Body of pancreas (tissue), 4 donors: Measurements from ENCODE around the gene HSD17B7. TPM values are rescaled to one million over a fixed set of nuclear protein-coding genes. Genes with fewer than 3 reads are reported as not detected.

Experiments used
- ATAC-seq: fragments of 150-250 bp; one replicate; pipeline ENCODE4 v1.9.1; 2016
- DNase-seq, 4 donors: peaks; one replicate each; pipeline ENCODE4 v3.0.0-alpha.2; 2019
- H3K27ac ChIP-seq, 4 donors: fragments of 200-600 bp; sonication (generic); 1 replicate in 3 of 4; 2 replicates in 1 of 4; pipeline versions ENCODE4 v1.5.1 to v1.6.1; 2016 to 2019; ENCODE audit warnings: mild to moderate bottlenecking in 1 of 4, mixed read lengths in 1 of 4, moderate library complexity in 1 of 4
- H3K27me3 ChIP-seq, 2 donors: fragments of 200-600 bp; sonication (generic); one replicate each; pipeline ENCODE4 v1.6.0; 2016; ENCODE audit warnings: mild to moderate bottlenecking in 1 of 2
- H3K36me3 ChIP-seq, 2 donors: fragments of 200-600 bp; sonication (generic); replicated peaks in 1 of 2; 2 replicates each; pipeline ENCODE4 v1.5.1; 2016; ENCODE audit warnings: low read depth in 2 of 2; ENCODE audit not compliant: insufficient read depth in 1 of 2
- H3K4me1 ChIP-seq: fragments of 200-600 bp; sonication (generic); one replicate; pipeline ENCODE4 v1.6.0; 2016
- H3K4me3 ChIP-seq, 2 donors: fragments of 200-600 bp; sonication (generic); 1 replicate in 1 of 2; 2 replicates in 1 of 2; pipeline ENCODE4 v1.5.1; 2016 to 2019
- H3K9me3 ChIP-seq, 3 donors: fragments of 200-600 bp; sonication (generic); 1 replicate in 2 of 3; 2 replicates in 1 of 3; pipeline ENCODE4 v1.5.1; 2016
- POLR2A ChIP-seq, 3 donors: fragments of 450-650 bp; IDR thresholded peaks; one replicate each; pipeline ENCODE4 v1.6.1; 2016; ENCODE audit warnings: antibody characterized with exemption in 3 of 3, mild to moderate bottlenecking in 2 of 3
- WGBS, 2 donors: methylation state at CpG; one replicate each; pipeline ENCODE4 v1.1.5; 2017; 5-methylcytosine and 5-hydroxymethylcytosine counted together
- intact Hi-C: fragments of 100-400 bp; cut with DNase I; formaldehyde crosslinking; loops from one replicate; pipeline ENCODE4 v1.15.1; 2023
- total RNA-seq, 2 donors: library from RNA; depleted of rRNA; stranded (reverse); fragments of >200 nt; gene quantifications; one replicate each; pipeline ENCODE4 v1.1.0, GENCODE V29; 2016
- TF ChIP-seq, protein P1 (sequence below), 7 experiments: fragments of 450-650 bp in 4 of 7; fragments of 200-600 bp in 3 of 7; sonication (generic) in 3 of 7; IDR thresholded peaks; one replicate each; pipeline ENCODE4 v1.5.1; 2016 to 2019; ENCODE audit warnings: antibody characterized with exemption in 7 of 7

HSD17B7 gene
- total RNA-seq, 2 donors from 2014 or later: 9.9 to 17.5 TPM

- TF ChIP-seq, protein P1, sequence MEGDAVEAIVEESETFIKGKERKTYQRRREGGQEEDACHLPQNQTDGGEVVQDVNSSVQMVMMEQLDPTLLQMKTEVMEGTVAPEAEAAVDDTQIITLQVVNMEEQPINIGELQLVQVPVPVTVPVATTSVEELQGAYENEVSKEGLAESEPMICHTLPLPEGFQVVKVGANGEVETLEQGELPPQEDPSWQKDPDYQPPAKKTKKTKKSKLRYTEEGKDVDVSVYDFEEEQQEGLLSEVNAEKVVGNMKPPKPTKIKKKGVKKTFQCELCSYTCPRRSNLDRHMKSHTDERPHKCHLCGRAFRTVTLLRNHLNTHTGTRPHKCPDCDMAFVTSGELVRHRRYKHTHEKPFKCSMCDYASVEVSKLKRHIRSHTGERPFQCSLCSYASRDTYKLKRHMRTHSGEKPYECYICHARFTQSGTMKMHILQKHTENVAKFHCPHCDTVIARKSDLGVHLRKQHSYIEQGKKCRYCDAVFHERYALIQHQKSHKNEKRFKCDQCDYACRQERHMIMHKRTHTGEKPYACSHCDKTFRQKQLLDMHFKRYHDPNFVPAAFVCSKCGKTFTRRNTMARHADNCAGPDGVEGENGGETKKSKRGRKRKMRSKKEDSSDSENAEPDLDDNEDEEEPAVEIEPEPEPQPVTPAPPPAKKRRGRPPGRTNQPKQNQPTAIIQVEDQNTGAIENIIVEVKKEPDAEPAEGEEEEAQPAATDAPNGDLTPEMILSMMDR (IDR thresholded peaks at IDR 0.05): no peak
- no peak for TF ChIP-seq POLR2A (IDR thresholded peaks at IDR 0.05)
- DNase-seq: no peak
- ATAC-seq: no peak
- Histone ChIP-seq H3K27me3 (peaks cover 0 to 6% of the 10 kb centered on the region in 2 donors), H3K9me3 (no peaks in the 10 kb centered on the region), H3K4me1 (peaks cover 7% of the 10 kb centered on the region), H3K4me3 (no peak overlapping the region), H3K36me3 (no peaks in the 10 kb centered on the region), H3K27ac (no peak overlapping the region)
- intact Hi-C loops: no loop called here
- WGBS, 2 donors: 86% methylated on average over 3 of the region's 3 CpGs
Measured at GRCh38 chr1:162823231-162823630, 32.7 kb downstream of the HSD17B7 start.

GRCh38 chr1:162823771-162824525 lies 33.4 kb downstream of the HSD17B7 start:
- WGBS, 2 donors: 36 to 39% methylated on average over 2 of the region's 2 CpGs
- H3K4me3 ChIP-seq: no peak overlapping the region
- intact Hi-C loops: no loop called here

GRCh38 chr1:162829268-162829667 lies 38.8 kb downstream of the HSD17B7 start:
- intact Hi-C loops: no loop called here
- H3K36me3 ChIP-seq: no peaks in the 10 kb centered on the region
- ATAC-seq (no peak), DNase-seq (no peak)
- H3K4me3 ChIP-seq: no peak overlapping the region
- no peaks in the 10 kb centered on the region for H3K27me3 ChIP-seq
- H3K27ac ChIP-seq: no peak overlapping the region
- 83 to 92% methylated on average over 1 of the region's 1 CpG for WGBS, 2 donors
- H3K9me3 ChIP-seq: no peaks in the 10 kb centered on the region
- H3K4me1 ChIP-seq: no peaks in the 10 kb centered on the region
- TF ChIP-seq, protein P1 (IDR thresholded peaks at IDR 0.05): no peak
- no peak for TF ChIP-seq POLR2A (IDR thresholded peaks at IDR 0.05)

More at GRCh38 chr1:162823771-162824525, 33.4 kb downstream of the HSD17B7 start:
- Histone ChIP-seq H3K36me3 (no peaks in the 10 kb centered on the region), H3K27me3 (peaks cover 0 to 6% of the 10 kb centered on the region in 2 donors), H3K9me3 (no peaks in the 10 kb centered on the region), H3K27ac (no peak overlapping the region), H3K4me1 (peaks cover 7% of the 10 kb centered on the region)
- no peak for ATAC-seq
- TF ChIP-seq POLR2A (IDR thresholded peaks at IDR 0.05): no peak
- TF ChIP-seq, protein P1 (IDR thresholded peaks at IDR 0.05): no peak
- DNase-seq: no peak

DNA sequence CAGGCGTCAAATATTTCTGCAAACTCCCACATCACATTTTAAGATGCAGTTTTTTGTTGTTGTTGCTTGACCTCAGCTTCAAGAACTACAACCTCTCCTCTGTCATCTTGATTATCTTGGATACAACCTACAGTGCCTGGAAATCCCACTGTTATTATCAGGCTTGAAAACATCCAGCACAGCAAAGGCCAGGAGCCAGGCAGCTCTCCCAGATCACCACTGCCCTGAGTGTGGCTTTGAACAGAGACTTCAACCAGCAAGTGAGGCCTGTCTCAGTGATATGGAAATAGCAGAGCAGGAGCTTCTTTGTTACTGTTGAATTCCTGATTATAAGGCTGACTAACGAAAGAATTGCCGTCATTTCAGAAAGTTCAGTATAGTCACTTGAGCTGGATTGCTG lies 42.0 kb downstream of the HSD17B7 start:
- Histone ChIP-seq H3K9me3 (no peaks in the 10 kb centered on the region), H3K4me3 (no peak overlapping the region), H3K27ac (no peak overlapping the region), H3K27me3 (no peaks in the 10 kb centered on the region), H3K36me3 (no peaks in the 10 kb centered on the region), H3K4me1 (no peaks in the 10 kb centered on the region)
- TF ChIP-seq, protein P1 (IDR thresholded peaks at IDR 0.05): no peak
- no peak for TF ChIP-seq POLR2A (IDR thresholded peaks at IDR 0.05)
- 42 to 89% methylated on average over 3 of the region's 3 CpGs for WGBS, 2 donors
- ATAC-seq (no peak), DNase-seq (no peak)
- intact Hi-C loops: no loop called here
